COR-L47 (cell line): ENCODE results near the gene RNF183.
"Not testable (repeated sequence)": the region's sequence is repeated elsewhere in the genome, so short reads cannot be mapped to it uniquely, and the experiment has no call there.

Experiments
- DNase-seq: peaks from one replicate; lab custom pipeline; 2025; lab: John Stamatoyannopoulos, UW

Gene RNF183

GRCh38 chr9:113274474-113275156, 28.6 kb downstream of the RNF183 start:
- DNase-seq = peak; percentile 69

DNA sequence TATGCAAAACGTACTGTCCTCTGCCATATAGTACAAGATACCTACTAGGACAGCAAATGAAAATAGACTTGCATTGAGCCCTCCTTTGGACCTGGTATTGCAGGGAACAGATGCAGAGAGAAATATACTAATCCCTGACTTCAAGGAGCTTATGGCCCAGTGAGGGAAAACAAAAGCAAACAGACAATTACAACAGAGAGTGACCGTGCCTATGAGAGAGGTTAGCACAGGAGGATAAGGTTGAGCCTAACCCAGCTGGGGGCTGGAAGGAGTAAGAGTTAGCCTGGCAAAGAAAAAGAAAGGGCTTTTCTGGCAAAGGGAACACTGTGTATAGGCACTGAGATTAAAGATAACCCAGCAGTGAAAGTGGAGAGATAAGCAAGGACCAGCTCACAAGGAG, 33.3 kb downstream of the RNF183 start:
- DNase-seq = no peak

- DNase-seq = no peak
These were observed 33.8 kb downstream of the RNF183 start for GRCh38 chr9:113269355-113269754.

- no peak for DNase-seq
These were observed 35.1 kb downstream of the RNF183 start for GRCh38 chr9:113267911-113268566.

DNA sequence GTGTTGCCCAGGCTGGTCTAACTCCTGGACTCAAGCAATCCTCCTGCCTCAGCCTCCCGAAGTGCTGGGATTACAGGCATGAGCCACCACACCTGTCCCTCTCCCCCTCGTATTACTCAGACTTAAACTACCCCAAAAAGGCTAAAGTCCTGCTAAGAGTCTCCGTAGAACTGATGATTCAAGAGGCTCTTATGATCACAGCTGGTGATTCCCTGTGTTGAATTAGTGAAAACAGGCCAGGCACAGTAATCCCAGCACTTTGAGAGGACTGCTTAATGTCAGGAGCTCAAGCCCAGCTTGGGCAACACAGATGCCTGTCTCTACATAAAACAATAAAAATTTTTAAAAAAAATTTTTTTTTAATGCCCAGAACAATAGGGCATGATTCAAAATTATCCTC, 37.0 kb downstream of the RNF183 start:
- no peak for DNase-seq

GRCh38 chr9:113261917-113262671, 41.1 kb downstream of the RNF183 start:
- DNase-seq = no peak

- DNase-seq = no peak
These were observed 44.9 kb downstream of the RNF183 start for GRCh38 chr9:113258282-113258681.

GRCh38 chr9:113257863-113258262, 45.3 kb downstream of the RNF183 start:
- no peak for DNase-seq

- no peak for DNase-seq
These were observed 47.7 kb downstream of the RNF183 start for GRCh38 chr9:113255438-113255837.

DNA sequence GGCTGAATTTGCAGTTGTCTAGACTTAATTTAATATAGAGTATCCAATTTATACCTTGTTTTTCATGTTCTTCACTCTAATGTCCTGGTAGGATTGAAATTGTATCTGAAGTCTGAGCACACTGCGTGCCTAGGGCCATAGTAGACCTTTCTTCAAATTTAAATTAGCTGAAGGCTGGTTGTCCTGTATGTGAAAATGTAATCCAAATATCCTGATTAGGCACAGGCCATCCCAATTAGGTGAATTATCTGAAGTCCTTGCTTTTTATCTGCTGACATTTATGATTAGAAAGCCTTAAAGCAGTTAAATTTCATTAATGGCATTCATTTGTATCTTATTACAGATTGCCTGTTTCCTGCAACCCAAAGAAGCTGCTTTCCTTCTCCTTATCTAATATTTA, 48.2 kb downstream of the RNF183 start:
- no peak for DNase-seq

GRCh38 chr9:113250807-113251206, 52.4 kb downstream of the RNF183 start:
- DNase-seq = no peak

GRCh38 chr9:113249661-113250060, 53.5 kb downstream of the RNF183 start:
- DNase-seq = not testable (repeated sequence)

DNA sequence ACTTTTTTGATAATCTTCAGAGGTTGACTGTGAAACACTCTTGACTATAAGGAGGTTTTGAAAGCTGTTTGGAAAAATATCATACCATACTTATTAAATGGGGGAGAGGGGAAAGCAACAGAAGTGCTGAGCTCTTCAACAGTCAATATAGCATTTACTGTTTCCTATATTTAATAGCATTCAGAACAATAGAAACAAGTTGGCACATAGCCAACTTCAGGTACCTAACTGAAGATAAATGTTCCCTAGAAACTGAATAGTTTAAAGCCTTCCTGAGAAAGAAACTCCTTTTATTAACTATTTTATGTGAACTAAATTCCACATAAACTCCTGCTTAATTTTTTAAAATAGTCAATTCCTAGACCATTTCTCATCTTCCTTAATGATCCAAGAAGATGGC, 55.5 kb downstream of the RNF183 start:
- DNase-seq = peak; percentile 18
